Omental fat pad (tissue), 4 donors: ENCODE measurements around the gene KIAA1549. TPM values are rescaled to one million over a fixed set of nuclear protein-coding genes. Genes with fewer than 3 reads are reported as not detected.

Experiments
- ATAC-seq: fragments of 150-250 bp; one replicate; pipeline ENCODE4 v1.9.1; 2016; ENCODE audit warnings: mild to moderate bottlenecking, moderate library complexity; ENCODE audit not compliant: low FRiP score
- DNase-seq: peaks from one replicate; pipeline ENCODE4 v3.0.0-alpha.2; 2019; ENCODE audit warnings: low spot score
- CTCF ChIP-seq, 3 donors: fragments of 450-650 bp; IDR thresholded peaks; one replicate each; pipeline ENCODE4 v1.5.1; 2016 to 2017; ENCODE audit warnings: antibody characterized with exemption in 3 of 3, mild to moderate bottlenecking in 3 of 3, moderate library complexity in 2 of 3
- total RNA-seq, 4 donors: library from RNA; depleted of rRNA; stranded (reverse); fragments of >200 nt; gene quantifications; one replicate each; pipeline ENCODE4 v1.1.0, GENCODE V29; 2016

KIAA1549 gene
- total RNA-seq, 4 donors from 2014 or later = 1.2 to 1.6 (median 1.4) TPM

- DNase-seq (no peak), ATAC-seq (no peak)
- TF ChIP-seq CTCF (IDR thresholded peaks at IDR 0.05) = no peak
These were observed 24.0 kb downstream of the KIAA1549 start for GRCh38 chr7:138957217-138957616.

GRCh38 chr7:138954545-138955475, 26.4 kb downstream of the KIAA1549 start:
- no peak for DNase-seq
- no peak for TF ChIP-seq CTCF (IDR thresholded peaks at IDR 0.05)
- no peak for ATAC-seq

- DNase-seq = no peak
- TF ChIP-seq CTCF (IDR thresholded peaks at IDR 0.05) = no peak
- no peak for ATAC-seq
These were observed 28.4 kb downstream of the KIAA1549 start for GRCh38 chr7:138952791-138953190.

GRCh38 chr7:138951953-138952352, 29.2 kb downstream of the KIAA1549 start:
- DNase-seq (no peak), ATAC-seq (no peak)
- TF ChIP-seq CTCF (IDR thresholded peaks at IDR 0.05) = no peak

GRCh38 chr7:138949421-138950088, 31.6 kb downstream of the KIAA1549 start:
- DNase-seq = no peak

GRCh38 chr7:138948403-138948802, 32.8 kb downstream of the KIAA1549 start:
- DNase-seq = no peak
- no peak for ATAC-seq
- TF ChIP-seq CTCF (IDR thresholded peaks at IDR 0.05) = no peak

More at GRCh38 chr7:138949421-138950088, 31.6 kb downstream of the KIAA1549 start:
- TF ChIP-seq CTCF (IDR thresholded peaks at IDR 0.05) = no peak
- ATAC-seq = no peak
